SIG-M5 (cell line): ENCODE data around the gene CAMK1D.
"Not testable (repeated sequence)": the region's sequence is repeated elsewhere in the genome, so short reads cannot be mapped to it uniquely, and the experiment has no call there.

Experiments
- DNase-seq: peaks from one replicate; lab custom pipeline; 2025; lab: John Stamatoyannopoulos, UW

CAMK1D gene

GRCh38 chr10:12348870-12349628 lies at the start of gene CAMK1D:
TSS of gene CAMK1D (plus strand) at chr10:12349547.
- no peak for DNase-seq

- DNase-seq = not testable (repeated sequence)
Measured at GRCh38 chr10:12301036-12301435, 48.3 kb upstream of the CAMK1D start.

GRCh38 chr10:12308057-12308456 lies 41.3 kb upstream of the CAMK1D start:
- no peak for DNase-seq

- no peak for DNase-seq
Measured at GRCh38 chr10:12308736-12309375, 40.5 kb upstream of the CAMK1D start.

- not testable (repeated sequence) for DNase-seq
Measured at GRCh38 chr10:12309783-12310182, 39.6 kb upstream of the CAMK1D start.

GRCh38 chr10:12314836-12315235 lies 34.5 kb upstream of the CAMK1D start:
- DNase-seq = no peak

- no peak for DNase-seq
Measured at GRCh38 chr10:12319076-12319475, 30.3 kb upstream of the CAMK1D start.

- no peak for DNase-seq
Measured at GRCh38 chr10:12320892-12321291, 28.5 kb upstream of the CAMK1D start.

GRCh38 chr10:12321641-12322040 lies 27.7 kb upstream of the CAMK1D start:
- DNase-seq = no peak

GRCh38 chr10:12322583-12323131 lies 26.7 kb upstream of the CAMK1D start:
- no peak for DNase-seq

GRCh38 chr10:12324530-12324929 lies 24.8 kb upstream of the CAMK1D start:
- no peak for DNase-seq

GRCh38 chr10:12327074-12327473 lies 22.3 kb upstream of the CAMK1D start:
- no peak for DNase-seq

GRCh38 chr10:12327476-12327875 lies 21.9 kb upstream of the CAMK1D start:
- no peak for DNase-seq

- not testable (repeated sequence) for DNase-seq
Measured at GRCh38 chr10:12328312-12328711, 21.0 kb upstream of the CAMK1D start.

- no peak for DNase-seq
Measured at GRCh38 chr10:12332572-12333379, 16.6 kb upstream of the CAMK1D start.

GRCh38 chr10:12333380-12334185 lies 15.8 kb upstream of the CAMK1D start:
- peak; percentile 0 for DNase-seq

GRCh38 chr10:12334186-12334530 lies 15.2 kb upstream of the CAMK1D start:
- no peak for DNase-seq

GRCh38 chr10:12335169-12335568 lies 14.2 kb upstream of the CAMK1D start:
- DNase-seq = not testable (repeated sequence)

- DNase-seq = no peak
Measured at GRCh38 chr10:12337453-12338372, 11.6 kb upstream of the CAMK1D start.

- no peak for DNase-seq
Measured at GRCh38 chr10:12338981-12339380, 10.4 kb upstream of the CAMK1D start.

- DNase-seq = no peak
Measured at GRCh38 chr10:12340371-12340770, 9.0 kb upstream of the CAMK1D start.
